HEK293 (cell line): ENCODE measurements around the gene TPRN.
A peak's percentile ranks its signal among the peaks of the same experiment; 100 is the strongest.

Experiments
- BCL11B ChIP-seq: fragments of 450-650 bp; formaldehyde crosslinking; IDR thresholded peaks from 2 replicates; pipeline ENCODE4 v1.5.1; 2016; ENCODE audit warnings: low read depth, missing biosample characterization, missing genetic modification characterization
- GLI2 ChIP-seq: fragments of 450-650 bp; formaldehyde crosslinking; IDR thresholded peaks from 2 replicates; pipeline ENCODE4; 2017; ENCODE audit warnings: missing biosample characterization, missing genetic modification characterization, low read depth, borderline replicate concordance
- HOXA7 ChIP-seq: sonication (generic); formaldehyde crosslinking; IDR thresholded peaks from 2 replicates; pipeline ENCODE4 v1.8.1; 2022; ENCODE audit warnings: missing genetic modification reagents, borderline replicate concordance
- PRDM1 ChIP-seq: fragments of 450-650 bp; formaldehyde crosslinking; IDR thresholded peaks from 2 replicates; pipeline ENCODE4; 2016; ENCODE audit warnings: missing biosample characterization, missing genetic modification characterization
- YY1 ChIP-seq: fragments of 450-650 bp; formaldehyde crosslinking; IDR thresholded peaks from 2 replicates; pipeline ENCODE4 v1.5.1; 2018; ENCODE audit warnings: missing biosample characterization, missing genetic modification characterization
- ZBTB1 ChIP-seq: fragments of 450-650 bp; formaldehyde crosslinking; IDR thresholded peaks from 2 replicates; pipeline ENCODE4 v1.5.1; 2016; ENCODE audit warnings: missing biosample characterization, missing genetic modification characterization
- ZBTB17 ChIP-seq: fragments of 450-650 bp; formaldehyde crosslinking; IDR thresholded peaks from 2 replicates; pipeline ENCODE4 v1.5.1; 2016; ENCODE audit warnings: missing biosample characterization, missing genetic modification characterization
- ZBTB20 ChIP-seq: fragments of 450-650 bp; formaldehyde crosslinking; IDR thresholded peaks from 2 replicates; pipeline ENCODE4 v1.5.1; 2016; ENCODE audit warnings: missing biosample characterization, missing genetic modification characterization
- ZBTB48 ChIP-seq: fragments of 450-650 bp; formaldehyde crosslinking; IDR thresholded peaks from 2 replicates; pipeline ENCODE4 v1.5.1; 2016; ENCODE audit warnings: missing biosample characterization, missing genetic modification characterization
- ZNF121 ChIP-seq: fragments of 450-650 bp; formaldehyde crosslinking; IDR thresholded peaks from 2 replicates; pipeline ENCODE4 v1.5.1; 2016; ENCODE audit warnings: missing biosample characterization, missing genetic modification characterization
- ZNF138 ChIP-seq: fragments of 450-650 bp; formaldehyde crosslinking; IDR thresholded peaks from 2 replicates; pipeline ENCODE4 v1.5.1; 2016; ENCODE audit warnings: missing biosample characterization, missing genetic modification characterization, borderline replicate concordance
- ZNF146 ChIP-seq: fragments of 450-650 bp; formaldehyde crosslinking; IDR thresholded peaks from 2 replicates; pipeline ENCODE4 v1.5.1; 2016; ENCODE audit warnings: missing biosample characterization, missing genetic modification characterization
- ZNF169 ChIP-seq: fragments of 450-650 bp; formaldehyde crosslinking; IDR thresholded peaks from 2 replicates; pipeline ENCODE4 v1.5.1; 2016; ENCODE audit warnings: missing biosample characterization, missing genetic modification characterization
- ZNF175 ChIP-seq: fragments of 450-650 bp; formaldehyde crosslinking; IDR thresholded peaks from 2 replicates; pipeline ENCODE4 v1.5.1; 2016; ENCODE audit warnings: missing biosample characterization, missing genetic modification characterization
- ZNF221 ChIP-seq: fragments of 450-650 bp; formaldehyde crosslinking; IDR thresholded peaks from 2 replicates; pipeline ENCODE4 v1.5.1; 2017; ENCODE audit warnings: missing biosample characterization, missing genetic modification characterization, borderline replicate concordance
- ZNF223 ChIP-seq: fragments of 450-650 bp; formaldehyde crosslinking; IDR thresholded peaks from 2 replicates; pipeline ENCODE4 v1.5.1; 2016; ENCODE audit warnings: missing biosample characterization, missing genetic modification characterization
- ZNF24 ChIP-seq: fragments of 450-650 bp; formaldehyde crosslinking; IDR thresholded peaks from 2 replicates; pipeline ENCODE4 v1.5.1; 2016; ENCODE audit warnings: missing biosample characterization, missing genetic modification characterization
- ZNF292 ChIP-seq: fragments of 450-650 bp; formaldehyde crosslinking; IDR thresholded peaks from 2 replicates; pipeline ENCODE4 v1.5.1; 2016; ENCODE audit warnings: low read depth, missing biosample characterization, missing genetic modification characterization, borderline replicate concordance
- ZNF341 ChIP-seq: fragments of 450-650 bp; formaldehyde crosslinking; IDR thresholded peaks from 2 replicates; pipeline ENCODE4; 2016; ENCODE audit warnings: low read depth, missing biosample characterization, missing genetic modification characterization
- ZNF473 ChIP-seq: fragments of 450-650 bp; formaldehyde crosslinking; IDR thresholded peaks from 2 replicates; pipeline ENCODE4 v1.5.1; 2017; ENCODE audit warnings: missing biosample characterization, missing genetic modification characterization
- ZNF548 ChIP-seq: fragments of 450-650 bp; formaldehyde crosslinking; IDR thresholded peaks from 2 replicates; pipeline ENCODE4 v1.5.1; 2016; ENCODE audit warnings: missing biosample characterization, missing genetic modification characterization
- ZNF555 ChIP-seq: fragments of 450-650 bp; formaldehyde crosslinking; conservative IDR thresholded peaks from 2 replicates; pipeline ENCODE4 v1.5.1; 2017; ENCODE audit warnings: missing biosample characterization, mild to moderate bottlenecking, missing genetic modification characterization, inconsistent platforms
- ZNF585B ChIP-seq: fragments of 450-650 bp; formaldehyde crosslinking; IDR thresholded peaks from 2 replicates; pipeline ENCODE4 v1.5.1; 2016; ENCODE audit warnings: missing biosample characterization, missing genetic modification characterization
- ZNF610 ChIP-seq: fragments of 450-650 bp; formaldehyde crosslinking; IDR thresholded peaks from 2 replicates; pipeline ENCODE4 v1.5.1; 2016; ENCODE audit warnings: missing biosample characterization, missing genetic modification characterization, borderline replicate concordance
- ZNF624 ChIP-seq: fragments of 450-650 bp; formaldehyde crosslinking; IDR thresholded peaks from 2 replicates; pipeline ENCODE4 v1.5.1; 2017; ENCODE audit warnings: missing biosample characterization, missing genetic modification characterization
- ZNF670 ChIP-seq: fragments of 450-650 bp; formaldehyde crosslinking; IDR thresholded peaks from 2 replicates; pipeline ENCODE4 v1.5.1; 2016; ENCODE audit warnings: missing biosample characterization, missing genetic modification characterization, low read depth
- ZNF707 ChIP-seq: fragments of 450-650 bp; formaldehyde crosslinking; IDR thresholded peaks from 2 replicates; pipeline ENCODE4 v1.5.1; 2016; ENCODE audit warnings: missing biosample characterization, missing genetic modification characterization
- ZNF791 ChIP-seq: fragments of 450-650 bp; formaldehyde crosslinking; IDR thresholded peaks from 2 replicates; pipeline ENCODE4 v1.5.1; 2016; ENCODE audit warnings: missing biosample characterization, missing genetic modification characterization
- ZNF792 ChIP-seq: fragments of 450-650 bp; formaldehyde crosslinking; IDR thresholded peaks from 2 replicates; pipeline ENCODE4 v1.5.1; 2016; ENCODE audit warnings: missing biosample characterization, missing genetic modification characterization
- TF ChIP-seq, protein P1 (sequence below): sonication (generic); formaldehyde crosslinking; IDR thresholded peaks from 2 replicates; pipeline ENCODE4 v1.8.1; 2022; ENCODE audit warnings: mild to moderate bottlenecking, moderate library complexity, missing genetic modification reagents
- TF ChIP-seq, protein P2 (sequence below): fragments of 450-650 bp; formaldehyde crosslinking; IDR thresholded peaks from 2 replicates; pipeline ENCODE4 v1.5.1; 2016; ENCODE audit warnings: missing biosample characterization, missing genetic modification characterization
- TF ChIP-seq, protein P3 (sequence below): fragments of 450-650 bp; formaldehyde crosslinking; IDR thresholded peaks from 2 replicates; pipeline ENCODE4 v1.5.1; 2017; ENCODE audit warnings: missing biosample characterization, mild to moderate bottlenecking, missing genetic modification characterization, moderate library complexity
- TF ChIP-seq, protein P4 (sequence below): fragments of 450-650 bp; formaldehyde crosslinking; IDR thresholded peaks from 2 replicates; pipeline ENCODE4 v1.5.1; 2016; ENCODE audit warnings: missing biosample characterization, missing genetic modification characterization
- TF ChIP-seq, protein P5 (sequence below): IDR thresholded peaks from 2 replicates; pipeline ENCODE4 v1.6.1; 2011; ENCODE audit warnings: mild to moderate bottlenecking, low read depth, low read length, borderline replicate concordance

TPRN gene

DNA sequence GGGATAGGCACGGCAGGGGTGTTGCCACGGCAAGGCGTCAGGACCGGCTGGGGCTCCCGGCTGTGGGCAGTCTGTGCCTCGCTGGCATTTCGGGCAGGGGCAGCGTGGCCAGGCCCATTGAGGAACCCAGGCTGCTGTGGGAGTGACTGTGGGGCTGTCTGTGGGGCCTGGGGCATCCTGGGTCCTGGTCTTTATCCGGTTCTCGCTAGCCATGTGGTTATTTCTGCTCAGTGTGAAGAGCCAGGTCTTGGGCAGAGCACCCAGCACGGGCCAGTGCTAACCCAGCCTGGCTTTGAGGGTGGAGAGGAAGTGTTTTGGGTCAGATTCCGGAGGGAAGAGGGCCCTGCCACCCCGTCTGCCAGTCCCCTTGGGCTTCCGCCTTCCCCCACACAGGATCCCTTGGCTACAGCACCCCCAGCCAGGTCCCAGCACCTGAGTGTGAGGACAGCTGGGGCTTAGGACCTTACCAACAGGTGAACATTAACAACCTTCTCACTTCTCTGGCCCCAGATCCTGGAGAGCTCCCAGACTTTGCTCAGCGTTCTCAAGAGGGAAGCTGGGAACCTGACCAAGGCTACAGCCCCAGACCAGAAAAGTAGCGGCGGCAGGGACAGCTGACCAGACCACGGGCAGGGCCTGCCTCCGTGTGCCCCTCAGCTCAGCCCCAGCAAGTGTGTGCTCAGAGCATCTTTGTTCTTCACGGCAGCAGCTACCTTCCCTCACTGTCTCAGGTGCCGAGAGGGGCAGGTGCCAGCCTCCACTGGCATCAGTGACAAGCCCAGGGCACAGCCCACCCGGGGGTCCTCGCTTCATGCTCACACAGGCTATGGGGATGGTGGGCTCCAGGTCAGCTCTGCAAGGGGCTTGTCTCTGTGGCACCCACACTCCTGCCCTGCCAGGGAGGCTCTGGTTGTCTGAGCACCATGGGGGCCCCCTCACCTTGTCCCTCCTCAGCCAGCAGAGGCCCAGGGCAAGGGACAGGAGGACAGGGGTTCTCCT is 10.9 kb downstream of the TPRN start (continued):
- TF ChIP-seq YY1 (tag by site-specific recombination) (no peak), ZNF610 (tag by site-specific recombination) (no peak), ZNF670 (tag by site-specific recombination) (no peak), ZBTB48 (0 out of 2 replicates have a peak, but pooled peaks have one; percentile 1), GLI2 (tag by site-specific recombination) (no peak), ZNF146 (tag by site-specific recombination) (no peak), ZNF792 (tag by site-specific recombination) (no peak), PRDM1 (no peak), ZNF223 (no peak), ZNF221 (tag by site-specific recombination) (no peak), ZNF791 (tag by site-specific recombination) (no peak), HOXA7 (CRISPR knock-in tag) (no peak), ZNF624 (no peak), ZNF341 (tag by site-specific recombination) (no peak; the same call in none of the 2 replicates), ZNF555 (tag by site-specific recombination) (no peak), ZNF548 (no peak), ZNF585B (tag by site-specific recombination) (no peak), ZNF24 (no peak), BCL11B (tag by site-specific recombination) (no peak), ZBTB17 (tag by site-specific recombination) (0 out of 2 replicates have a peak, but pooled peaks have one; percentile 40), ZNF473 (no peak), ZNF138 (tag by site-specific recombination) (no peak), ZNF292 (tag by site-specific recombination) (no peak), ZNF169 (tag by site-specific recombination) (no peak), ZBTB20 (tag by site-specific recombination) (no peak), ZBTB1 (tag by site-specific recombination) (no peak), ZNF707 (tag by site-specific recombination) (no peak), ZNF175 (tag by site-specific recombination) (no peak), ZNF121 (tag by site-specific recombination) (no peak)
- TF ChIP-seq, protein P1, sequence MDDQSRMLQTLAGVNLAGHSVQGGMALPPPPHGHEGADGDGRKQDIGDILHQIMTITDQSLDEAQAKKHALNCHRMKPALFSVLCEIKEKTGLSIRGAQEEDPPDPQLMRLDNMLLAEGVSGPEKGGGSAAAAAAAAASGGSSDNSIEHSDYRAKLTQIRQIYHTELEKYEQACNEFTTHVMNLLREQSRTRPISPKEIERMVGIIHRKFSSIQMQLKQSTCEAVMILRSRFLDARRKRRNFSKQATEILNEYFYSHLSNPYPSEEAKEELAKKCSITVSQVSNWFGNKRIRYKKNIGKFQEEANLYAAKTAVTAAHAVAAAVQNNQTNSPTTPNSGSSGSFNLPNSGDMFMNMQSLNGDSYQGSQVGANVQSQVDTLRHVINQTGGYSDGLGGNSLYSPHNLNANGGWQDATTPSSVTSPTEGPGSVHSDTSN: no peak
- TF ChIP-seq, protein P2, sequence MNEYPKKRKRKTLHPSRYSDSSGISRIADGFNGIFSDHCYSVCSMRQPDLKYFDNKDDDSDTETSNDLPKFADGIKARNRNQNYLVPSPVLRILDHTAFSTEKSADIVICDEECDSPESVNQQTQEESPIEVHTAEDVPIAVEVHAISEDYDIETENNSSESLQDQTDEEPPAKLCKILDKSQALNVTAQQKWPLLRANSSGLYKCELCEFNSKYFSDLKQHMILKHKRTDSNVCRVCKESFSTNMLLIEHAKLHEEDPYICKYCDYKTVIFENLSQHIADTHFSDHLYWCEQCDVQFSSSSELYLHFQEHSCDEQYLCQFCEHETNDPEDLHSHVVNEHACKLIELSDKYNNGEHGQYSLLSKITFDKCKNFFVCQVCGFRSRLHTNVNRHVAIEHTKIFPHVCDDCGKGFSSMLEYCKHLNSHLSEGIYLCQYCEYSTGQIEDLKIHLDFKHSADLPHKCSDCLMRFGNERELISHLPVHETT (tag by site-specific recombination): no peak
- TF ChIP-seq, protein P3, sequence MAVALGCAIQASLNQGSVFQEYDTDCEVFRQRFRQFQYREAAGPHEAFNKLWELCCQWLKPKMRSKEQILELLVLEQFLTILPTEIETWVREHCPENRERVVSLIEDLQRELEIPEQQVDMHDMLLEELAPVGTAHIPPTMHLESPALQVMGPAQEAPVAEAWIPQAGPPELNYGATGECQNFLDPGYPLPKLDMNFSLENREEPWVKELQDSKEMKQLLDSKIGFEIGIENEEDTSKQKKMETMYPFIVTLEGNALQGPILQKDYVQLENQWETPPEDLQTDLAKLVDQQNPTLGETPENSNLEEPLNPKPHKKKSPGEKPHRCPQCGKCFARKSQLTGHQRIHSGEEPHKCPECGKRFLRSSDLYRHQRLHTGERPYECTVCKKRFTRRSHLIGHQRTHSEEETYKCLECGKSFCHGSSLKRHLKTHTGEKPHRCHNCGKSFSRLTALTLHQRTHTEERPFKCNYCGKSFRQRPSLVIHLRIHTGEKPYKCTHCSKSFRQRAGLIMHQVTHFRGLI (tag by site-specific recombination): no peak
- TF ChIP-seq, protein P4, sequence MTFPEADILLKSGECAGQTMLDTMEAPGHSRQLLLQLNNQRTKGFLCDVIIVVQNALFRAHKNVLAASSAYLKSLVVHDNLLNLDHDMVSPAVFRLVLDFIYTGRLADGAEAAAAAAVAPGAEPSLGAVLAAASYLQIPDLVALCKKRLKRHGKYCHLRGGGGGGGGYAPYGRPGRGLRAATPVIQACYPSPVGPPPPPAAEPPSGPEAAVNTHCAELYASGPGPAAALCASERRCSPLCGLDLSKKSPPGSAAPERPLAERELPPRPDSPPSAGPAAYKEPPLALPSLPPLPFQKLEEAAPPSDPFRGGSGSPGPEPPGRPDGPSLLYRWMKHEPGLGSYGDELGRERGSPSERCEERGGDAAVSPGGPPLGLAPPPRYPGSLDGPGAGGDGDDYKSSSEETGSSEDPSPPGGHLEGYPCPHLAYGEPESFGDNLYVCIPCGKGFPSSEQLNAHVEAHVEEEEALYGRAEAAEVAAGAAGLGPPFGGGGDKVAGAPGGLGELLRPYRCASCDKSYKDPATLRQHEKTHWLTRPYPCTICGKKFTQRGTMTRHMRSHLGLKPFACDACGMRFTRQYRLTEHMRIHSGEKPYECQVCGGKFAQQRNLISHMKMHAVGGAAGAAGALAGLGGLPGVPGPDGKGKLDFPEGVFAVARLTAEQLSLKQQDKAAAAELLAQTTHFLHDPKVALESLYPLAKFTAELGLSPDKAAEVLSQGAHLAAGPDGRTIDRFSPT (tag by site-specific recombination): peak; percentile 82
- TF ChIP-seq, protein P5, sequence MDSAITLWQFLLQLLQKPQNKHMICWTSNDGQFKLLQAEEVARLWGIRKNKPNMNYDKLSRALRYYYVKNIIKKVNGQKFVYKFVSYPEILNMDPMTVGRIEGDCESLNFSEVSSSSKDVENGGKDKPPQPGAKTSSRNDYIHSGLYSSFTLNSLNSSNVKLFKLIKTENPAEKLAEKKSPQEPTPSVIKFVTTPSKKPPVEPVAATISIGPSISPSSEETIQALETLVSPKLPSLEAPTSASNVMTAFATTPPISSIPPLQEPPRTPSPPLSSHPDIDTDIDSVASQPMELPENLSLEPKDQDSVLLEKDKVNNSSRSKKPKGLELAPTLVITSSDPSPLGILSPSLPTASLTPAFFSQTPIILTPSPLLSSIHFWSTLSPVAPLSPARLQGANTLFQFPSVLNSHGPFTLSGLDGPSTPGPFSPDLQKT: no peak
